Right renal cortex interstitium (tissue), 3 donors: ENCODE measurements around the gene BICD1. TPM values are rescaled to one million over a fixed set of nuclear protein-coding genes. Genes with fewer than 3 reads are reported as not detected.

Source experiments
- DNase-seq, 3 donors: peaks; one replicate each; pipeline ENCODE4 v3.0.0-alpha.2; 2013; ENCODE audit warnings: low read depth in 3 of 3, low spot score in 2 of 3
- polyA plus RNA-seq, 3 donors: library from polyadenylated mRNA; unstranded; fragments of 120-200 nt; gene quantifications; one replicate each; pipeline ENCODE4 v1.2.1, GENCODE V29; 2013; ENCODE audit not compliant: insufficient read length in 3 of 3

The BICD1 gene
- polyA plus RNA-seq, 3 donors: 21.9 to 24.3 (median 24.0) TPM

DNA sequence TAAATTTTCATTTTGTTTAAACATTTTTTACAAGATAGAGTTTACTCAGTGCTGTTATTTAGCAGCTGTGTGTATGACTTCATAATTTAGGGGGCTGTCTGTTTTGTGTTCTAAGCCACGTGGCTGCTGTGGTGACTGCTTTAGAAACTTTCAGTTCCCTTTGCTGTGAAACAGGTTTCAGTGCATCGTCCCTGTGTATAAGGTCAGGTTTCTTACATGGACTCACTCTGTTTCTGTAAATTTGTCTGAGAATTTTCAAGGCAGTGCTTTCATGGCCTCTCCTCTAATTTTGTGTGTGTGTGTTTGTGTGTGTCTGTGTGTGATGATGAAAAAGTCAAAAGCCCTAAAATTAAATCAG, 32.4 kb downstream of the BICD1 start:
- no peak for DNase-seq

DNA sequence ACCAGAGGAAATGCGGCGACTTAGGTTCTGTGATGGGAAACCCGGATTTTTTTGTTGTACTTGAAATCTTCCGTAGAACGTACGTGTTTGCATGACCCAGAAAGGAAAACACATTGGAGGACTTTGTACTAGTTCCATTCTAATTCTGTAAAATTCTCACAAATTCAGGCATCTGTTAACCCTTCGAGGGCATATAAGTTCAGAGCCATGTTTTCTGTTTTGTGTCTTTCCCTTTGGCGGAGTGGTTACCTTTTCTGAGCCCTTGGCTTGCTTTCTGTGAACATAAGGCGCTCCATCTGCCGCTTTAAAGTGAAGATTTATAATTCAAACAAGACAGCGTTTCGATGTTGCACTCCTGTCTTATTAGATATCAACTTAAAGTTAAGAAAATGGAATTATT, 34.2 kb downstream of the BICD1 start:
- DNase-seq: no peak

DNA sequence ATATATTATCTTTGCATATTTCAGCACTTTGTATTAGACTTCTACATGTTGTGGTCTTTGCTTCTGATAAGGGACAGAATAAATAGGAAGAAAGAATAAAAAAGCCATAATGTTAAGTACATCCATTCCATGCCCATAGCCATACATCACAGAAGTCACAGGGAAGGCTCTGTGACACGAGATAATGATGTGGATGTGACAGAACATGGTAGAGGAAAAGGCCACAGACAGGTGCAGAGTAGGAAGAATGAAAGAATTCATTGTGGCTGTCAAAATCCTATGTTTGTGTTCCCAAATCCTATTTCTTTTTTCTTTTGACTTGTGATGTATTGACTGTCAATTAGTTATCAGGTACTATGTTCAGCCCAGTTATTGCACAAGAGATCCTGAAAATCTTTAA, 38.4 kb downstream of the BICD1 start:
- DNase-seq: no peak

DNA sequence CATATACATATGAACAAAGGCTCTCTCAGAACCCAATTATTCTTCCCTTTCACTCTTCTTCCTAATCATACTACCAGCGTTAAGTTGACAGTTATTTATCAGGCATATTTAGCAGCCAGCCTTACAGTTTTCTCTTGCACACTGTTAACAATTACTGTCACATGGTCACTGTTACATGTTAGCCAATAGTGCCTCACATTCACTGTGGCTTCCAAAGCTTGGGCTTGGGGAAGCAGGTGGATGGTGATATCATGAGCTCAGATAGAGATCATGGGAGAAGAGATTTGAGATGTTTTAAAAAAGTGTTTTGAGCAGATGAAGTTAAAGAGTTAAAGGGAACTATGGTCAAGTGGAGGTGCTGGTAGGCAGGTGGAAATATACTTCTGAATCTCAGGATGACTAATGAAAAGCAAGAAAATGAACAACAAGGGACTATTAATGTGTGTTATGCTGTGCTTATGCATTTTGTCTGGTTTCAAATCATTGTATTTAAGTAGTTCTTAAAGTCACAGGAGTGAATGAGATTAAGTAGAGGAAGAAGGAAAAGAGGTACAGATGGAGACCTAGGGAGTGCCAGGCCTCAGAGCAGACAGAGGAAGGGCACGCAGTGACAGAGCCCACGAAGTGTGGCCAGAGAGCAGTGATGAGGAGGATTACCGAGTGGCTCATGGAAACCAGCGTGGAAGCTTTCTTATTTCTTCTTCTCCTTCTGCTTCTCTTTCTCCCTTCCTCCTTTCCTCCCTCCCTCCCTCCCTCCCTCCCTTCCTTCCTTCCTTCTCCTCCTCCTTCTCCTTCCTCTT, 39.6 kb downstream of the BICD1 start:
- DNase-seq: no peak

DNA sequence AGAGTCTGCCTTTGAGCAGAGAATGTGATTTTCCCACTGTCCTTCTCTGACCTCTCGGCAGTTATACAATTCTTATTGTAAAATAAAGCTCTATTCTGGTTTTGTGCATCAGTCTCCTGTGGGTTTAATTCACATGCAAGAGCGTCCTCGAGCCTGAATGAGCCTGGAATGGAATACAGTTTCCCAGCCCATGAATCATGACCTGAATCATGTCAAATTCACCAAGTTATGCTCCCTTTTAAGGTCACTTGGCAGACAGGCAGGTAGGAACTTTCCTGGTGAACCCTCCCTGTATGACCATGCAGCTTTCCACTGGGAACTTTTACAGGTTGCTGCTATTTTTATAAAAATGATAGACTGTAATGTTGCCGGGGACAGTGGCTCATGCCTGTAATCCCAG, 41.7 kb downstream of the BICD1 start:
- DNase-seq: no peak

DNA sequence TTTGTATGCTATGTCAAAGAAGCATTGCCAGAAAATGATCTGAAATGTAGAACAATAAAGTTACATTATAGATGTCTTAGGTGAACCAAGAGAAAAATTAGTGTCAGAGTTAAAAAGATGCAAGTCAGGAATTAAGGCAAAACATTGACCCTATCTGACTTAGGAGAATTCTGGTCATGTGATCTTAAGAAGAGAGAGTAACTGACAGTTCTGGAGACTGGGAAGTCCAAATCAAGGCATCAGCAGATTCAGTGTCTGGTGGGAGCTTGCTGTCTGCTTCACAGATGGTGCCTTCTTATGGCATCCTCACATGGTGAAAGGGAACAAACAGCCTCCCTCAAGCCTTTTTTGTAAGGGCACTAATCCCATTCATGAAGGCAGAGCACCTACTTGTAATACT, 42.8 kb downstream of the BICD1 start:
- no peak for DNase-seq

DNA sequence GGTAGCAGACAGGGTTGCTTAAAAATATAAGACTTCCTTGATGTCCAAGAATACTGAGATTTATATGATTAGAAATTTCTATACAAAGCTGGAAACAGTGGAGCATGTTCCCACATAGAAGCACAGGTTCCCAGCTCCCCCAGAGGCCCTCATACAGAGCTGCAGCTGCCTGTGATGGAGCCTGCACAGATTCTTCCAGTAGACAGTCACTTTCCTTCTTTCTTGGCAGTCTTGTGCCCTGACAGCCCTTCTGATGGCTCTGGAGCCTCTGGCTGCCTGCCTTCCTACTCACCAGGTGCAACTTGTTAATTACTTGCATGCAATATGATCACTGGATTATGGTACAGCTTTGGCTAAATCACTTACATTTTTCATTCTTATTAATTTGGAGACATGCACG, 44.4 kb downstream of the BICD1 start:
- no peak for DNase-seq

DNA sequence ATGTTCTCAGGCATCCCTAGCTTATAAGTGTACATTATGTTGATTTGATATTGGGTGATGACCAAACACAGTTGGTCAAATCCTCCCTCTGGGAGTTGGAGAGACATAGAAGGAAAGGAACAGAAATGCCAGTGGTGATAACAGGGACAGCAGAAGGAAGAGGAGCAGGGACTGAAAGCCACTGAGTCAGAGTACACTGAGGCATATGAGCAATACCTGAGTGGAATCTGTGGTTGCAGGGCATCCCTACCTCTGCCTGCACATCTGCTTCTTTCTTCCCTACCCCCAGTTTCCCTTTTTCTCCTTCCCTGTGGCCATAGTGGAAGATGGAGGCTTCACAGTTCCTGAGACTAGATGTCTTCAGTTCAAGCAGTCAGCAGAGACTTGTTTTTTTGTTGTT, 44.9 kb downstream of the BICD1 start:
- DNase-seq: no peak

DNA sequence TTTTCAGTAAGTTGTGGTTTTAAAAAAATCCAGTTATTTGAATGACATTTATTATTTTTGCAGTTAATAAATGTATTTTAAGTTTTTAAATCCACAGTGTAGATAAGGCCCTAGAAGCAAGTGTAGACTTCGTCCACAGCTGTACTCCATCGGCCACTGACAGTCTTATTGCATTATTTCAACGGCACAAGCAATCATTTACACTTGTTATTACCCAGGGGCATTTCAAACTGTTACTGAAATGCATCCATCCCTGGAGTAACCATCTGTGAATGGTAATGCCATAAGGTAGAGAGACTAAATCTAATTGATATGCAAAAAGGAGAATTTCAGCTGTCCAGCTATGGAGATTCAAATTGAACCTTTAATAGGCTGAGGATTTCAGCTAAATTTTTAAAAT, 48.4 kb downstream of the BICD1 start:
- DNase-seq: no peak

DNA sequence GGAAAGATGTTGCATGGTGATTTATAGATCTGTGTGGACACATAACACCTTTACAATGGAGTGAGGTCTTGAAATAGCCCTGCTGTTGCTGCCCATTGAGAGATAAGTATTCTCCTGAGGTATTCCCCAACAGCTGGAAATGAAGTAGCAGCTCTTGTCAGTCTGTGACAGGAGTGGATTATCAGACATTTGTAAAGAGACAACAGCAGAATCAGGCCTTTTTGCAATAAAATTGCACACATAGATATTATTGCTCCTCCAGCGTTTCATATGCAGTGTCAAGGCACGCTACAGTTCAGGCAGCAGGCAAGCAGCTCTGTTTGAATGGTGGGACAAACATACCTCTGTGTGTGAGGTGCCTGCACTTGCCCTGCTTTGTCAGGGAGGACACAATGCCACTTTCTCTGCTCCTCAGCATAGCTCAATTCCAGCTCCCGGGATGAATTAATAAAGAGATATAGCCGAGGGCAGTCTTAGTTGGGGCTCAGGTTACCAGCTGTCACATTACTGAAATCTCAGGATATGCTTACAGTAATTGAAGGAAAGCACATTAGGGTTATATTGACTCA, 49.4 kb downstream of the BICD1 start:
- DNase-seq: no peak

DNA sequence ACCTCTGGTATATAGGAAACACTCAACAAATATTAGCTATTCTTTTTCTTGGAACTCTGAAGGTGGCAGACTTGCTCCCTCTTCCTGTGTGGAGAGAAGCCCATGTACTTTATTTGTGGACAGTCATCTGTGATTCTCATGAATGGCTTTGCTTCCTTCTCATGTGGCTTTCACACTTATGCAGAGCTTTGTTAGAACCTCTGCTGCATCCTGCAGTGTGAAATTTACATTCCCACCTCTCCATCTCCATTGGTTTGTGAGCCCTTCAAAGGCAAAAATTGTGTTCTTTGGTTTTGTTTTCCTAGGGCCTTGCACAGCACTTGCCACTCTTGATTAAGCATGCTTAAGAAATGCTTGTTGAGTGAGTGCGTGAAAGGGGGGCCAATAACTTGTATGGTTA, 51.9 kb downstream of the BICD1 start:
- DNase-seq: no peak

DNA sequence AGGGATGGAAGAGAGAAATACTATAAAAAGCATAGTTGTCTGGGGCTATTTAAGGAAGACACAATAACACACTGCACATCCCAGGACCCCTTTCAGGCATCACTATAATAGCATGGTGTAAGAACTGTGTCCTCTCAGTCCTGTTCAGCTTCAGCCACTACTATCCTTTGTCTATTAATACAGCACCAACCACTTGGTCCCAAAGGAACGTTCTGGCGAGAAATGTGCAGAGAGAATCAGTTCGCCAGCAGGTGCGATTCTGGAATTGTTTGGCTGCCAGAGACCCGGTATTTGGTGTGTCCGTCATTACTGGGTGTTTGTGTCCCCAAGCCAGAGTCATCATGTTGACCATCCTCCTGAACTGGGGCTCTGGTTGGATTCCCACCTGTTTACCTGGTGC, 52.7 kb downstream of the BICD1 start:
- no peak for DNase-seq

DNA sequence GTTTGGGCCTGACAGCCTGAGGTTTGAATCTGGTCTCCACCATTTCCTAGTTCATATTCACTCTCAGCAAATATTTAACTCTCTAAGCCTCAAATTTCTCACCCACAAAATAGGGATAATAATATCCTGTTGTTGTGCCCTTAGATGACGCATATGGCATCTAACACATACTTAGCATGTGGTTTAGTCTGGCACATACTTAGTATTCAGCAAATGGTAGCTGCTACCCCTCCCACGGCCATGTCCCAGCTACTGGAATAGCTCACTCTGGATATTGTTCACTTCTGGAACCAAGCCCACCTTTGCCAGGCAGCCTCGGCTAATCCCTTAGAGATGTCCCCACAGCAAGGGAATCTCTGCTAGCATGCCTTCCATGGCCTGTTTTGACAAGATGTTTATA, 53.3 kb downstream of the BICD1 start:
- DNase-seq: no peak

DNA sequence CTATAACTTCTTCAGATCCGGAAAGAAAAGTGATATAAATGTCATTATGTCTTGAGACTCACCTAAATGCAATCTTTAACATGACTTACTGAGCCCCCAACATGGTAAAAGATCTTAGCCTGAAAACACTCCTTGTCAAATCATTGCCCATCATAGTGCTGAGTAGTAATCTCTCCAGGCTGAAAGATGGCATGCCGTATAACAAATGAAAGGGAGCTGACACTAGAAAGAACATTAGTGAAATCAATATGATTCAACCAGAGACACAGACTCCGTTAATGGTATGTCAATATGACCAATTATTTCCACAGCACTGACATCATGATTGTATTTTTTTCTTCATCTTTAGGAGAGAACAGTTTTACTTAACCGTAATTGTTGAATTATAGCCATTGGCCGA, 54.4 kb downstream of the BICD1 start:
- DNase-seq: no peak

DNA sequence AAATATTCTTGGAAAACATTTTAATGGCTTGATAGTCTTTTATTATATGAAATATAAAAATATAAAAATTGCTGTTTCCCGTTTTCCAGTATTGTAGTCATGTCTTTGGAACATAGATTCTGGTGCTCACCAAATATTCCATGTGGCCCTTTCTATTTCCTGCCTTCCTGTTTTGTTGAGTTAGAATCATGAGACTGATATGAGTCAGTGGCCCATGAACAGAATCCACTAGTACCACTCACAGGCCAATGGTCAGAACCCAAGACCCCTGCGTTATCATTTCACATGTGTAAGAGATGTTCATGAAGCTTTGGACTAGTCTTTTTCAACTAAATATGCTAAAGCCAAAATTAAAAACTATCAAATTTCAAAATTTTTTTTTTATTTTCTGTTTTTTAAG, 56.9 kb downstream of the BICD1 start:
- no peak for DNase-seq

DNA sequence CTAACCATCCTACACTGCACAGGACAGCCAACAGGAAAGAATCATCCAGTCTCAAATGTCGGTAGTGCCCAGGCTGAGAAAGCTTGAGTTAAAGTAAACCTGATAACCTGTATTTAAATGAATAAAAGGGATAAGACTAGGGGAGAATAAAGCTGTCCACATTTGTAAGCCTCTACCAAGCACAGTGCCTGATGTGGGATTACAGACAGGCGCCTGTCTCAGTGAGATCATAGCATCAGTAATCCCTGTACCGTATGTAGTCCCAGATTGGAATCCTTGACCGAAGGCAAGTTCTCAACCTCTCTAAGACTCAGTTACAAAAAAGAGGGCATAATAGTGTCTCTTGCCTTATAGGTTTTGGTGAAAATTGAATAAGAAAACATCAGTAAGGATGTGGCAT, 59.9 kb downstream of the BICD1 start:
- DNase-seq: no peak

DNA sequence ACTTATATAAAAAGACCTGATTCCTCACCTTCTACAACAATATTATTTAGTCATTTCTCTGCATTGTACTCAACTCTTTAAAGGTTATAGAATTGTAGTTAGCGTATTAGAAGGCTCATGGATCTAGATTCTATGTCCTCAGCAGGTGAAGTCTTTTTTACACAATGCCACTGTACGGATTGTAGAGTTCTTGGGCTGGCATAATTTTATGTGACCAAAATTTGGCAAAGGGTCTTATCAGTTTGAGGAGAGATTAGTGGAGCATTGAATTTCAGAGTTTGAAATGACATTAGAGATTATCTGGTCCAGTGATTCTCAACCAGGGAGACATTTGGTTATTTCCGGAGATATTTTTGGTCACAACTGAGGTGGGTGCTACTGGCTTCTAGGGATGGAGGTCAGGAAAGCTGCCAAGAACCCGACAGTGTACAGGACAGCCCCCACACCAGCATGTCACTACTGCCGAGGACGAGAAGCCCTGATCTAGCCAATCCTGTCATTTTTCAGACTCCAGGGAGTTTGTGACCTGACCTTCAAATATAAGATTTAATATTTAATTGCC, 63.9 kb downstream of the BICD1 start:
- DNase-seq: no peak

DNA sequence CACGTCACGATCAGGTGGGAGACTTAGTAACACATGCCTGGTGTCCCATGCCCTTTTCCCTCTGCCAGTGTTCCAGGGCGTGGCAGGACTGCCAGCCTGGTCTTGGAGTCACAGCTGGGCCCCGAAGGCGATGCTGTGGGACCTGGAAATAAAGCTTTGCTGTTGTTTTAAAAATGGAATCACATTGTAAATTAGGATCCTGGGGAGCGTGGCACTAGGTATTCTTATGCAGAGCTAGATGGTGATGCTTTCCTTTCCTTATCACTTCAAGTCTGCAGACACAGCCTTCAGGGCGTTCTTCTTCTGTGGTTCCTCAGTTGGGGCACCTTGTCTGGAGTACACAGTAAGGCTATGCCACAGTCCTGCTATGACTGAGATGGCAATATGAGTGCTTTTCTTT, 64.6 kb downstream of the BICD1 start:
- no peak for DNase-seq

DNA sequence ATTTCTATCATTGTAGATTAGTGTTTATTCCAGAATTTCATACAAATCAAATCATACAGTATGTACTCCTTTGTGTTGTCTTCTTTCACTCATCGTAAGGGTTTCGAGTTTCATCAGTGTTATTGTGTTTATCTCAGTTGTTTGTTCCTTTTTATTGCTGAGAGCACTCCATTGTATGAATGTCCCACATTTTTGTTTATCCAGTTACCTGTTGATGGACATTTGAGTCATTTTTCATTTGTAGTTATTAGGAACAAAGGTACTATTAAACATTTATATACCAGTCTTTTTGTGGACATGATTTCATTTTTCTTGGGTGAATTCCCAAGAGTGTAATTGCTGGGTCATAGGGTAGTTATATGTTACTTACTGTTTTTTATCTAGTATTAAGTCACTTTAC, 70.0 kb downstream of the BICD1 start:
- no peak for DNase-seq

DNA sequence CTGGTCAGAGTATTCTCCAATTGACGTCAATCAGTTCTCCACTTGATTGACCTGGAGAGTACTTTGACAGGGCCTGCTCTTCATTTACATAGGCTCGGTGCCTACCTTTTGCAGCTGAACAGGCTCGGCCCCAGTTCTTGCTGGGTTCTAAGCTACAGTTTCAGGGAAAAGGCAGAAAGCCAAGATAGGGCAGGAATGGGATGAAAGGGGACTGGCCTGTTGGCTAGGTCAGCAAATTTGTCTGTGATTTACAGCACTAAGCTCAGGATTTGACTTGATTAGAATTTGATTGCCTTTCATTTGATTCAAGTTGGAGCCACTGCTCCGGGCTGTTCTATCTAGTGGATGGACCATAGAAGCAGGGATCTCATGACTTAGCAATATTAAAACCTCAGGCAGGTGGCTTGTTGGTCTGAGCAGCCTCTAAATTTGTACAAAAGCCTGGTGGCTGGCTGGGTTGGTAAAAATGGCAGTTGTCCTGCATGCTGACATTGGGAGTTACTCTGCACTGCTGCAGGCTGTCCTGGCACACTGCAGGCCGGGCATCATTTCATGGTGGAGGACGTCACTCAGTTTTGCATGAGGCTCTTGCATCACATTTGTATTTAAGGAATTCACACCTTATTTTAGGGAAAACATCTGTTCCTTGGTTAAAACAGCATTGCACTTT, 71.8 kb downstream of the BICD1 start:
- no peak for DNase-seq

DNA sequence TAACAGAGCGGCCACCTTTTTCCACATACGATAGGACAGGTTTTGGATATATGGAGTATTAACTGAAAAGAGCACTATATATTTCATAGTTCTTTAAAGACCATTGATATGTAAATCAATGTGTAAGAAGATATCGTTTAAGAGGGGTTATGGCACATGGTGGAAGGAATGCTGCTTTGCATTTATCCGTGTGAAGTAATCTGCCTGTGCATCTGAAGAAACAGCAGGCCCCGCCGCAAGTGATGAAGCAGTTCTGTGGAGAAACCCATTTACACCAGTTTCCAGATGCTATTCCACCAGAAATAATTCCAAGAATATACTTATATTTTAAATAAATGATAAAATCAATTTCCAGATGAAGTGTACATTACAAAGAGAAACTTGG, 72.4 kb downstream of the BICD1 start:
- no peak for DNase-seq
